ENCODE measurements around the gene FLOT1. TPM values are rescaled to one million over a fixed set of nuclear protein-coding genes. Genes with fewer than 3 reads are reported as not detected.

Gene FLOT1
- total RNA-seq, 4 donors from 2014 or later: 96.9 to 127 (median 117) TPM

DNA sequence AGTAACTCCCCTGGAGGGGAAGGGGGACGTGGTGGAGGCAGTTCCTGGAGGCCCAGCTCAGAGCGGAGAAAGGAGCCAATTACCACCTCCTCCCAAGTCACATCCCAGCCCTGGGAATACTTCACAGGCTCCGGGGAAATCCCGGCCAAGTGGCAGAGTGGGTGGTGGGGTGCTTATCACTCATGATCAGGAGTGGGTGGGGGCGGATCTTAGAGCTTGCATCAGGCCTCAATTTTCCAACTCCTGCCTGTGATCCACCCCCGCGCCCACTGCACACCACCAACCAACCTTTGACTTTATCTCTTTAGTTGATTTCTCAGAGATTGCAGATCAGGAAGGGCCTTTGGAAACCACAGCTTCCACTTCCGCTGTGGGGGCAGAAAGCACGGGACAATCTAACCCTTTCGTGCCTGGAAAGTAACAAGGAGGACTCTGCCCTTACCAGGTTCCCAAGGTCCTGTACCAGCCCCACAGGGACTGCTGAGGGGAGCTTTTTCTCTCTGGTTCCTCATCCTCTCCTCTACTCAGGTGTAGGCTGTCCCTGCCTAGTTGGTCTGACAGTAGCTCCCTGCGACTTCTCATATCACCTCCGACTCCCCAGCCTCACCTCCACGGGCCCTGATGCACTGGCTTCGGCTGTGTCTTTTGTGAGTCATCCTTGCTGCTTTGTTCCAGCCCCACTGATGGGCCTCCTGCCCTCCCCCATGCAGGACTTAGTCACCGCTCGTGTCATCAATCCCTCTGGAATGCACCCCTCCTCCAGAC is 26.8 kb upstream of the FLOT1 start:
- Histone ChIP-seq H3K4me1 (peaks cover 0 to 5% of the 10 kb centered on the region in 2 donors), H3K36me3 (no peaks in the 10 kb centered on the region), H3K27me3 (no peaks in the 10 kb centered on the region), H3K4me3 (no peak overlapping the region), H3K27ac (no peak overlapping the region), H3K9me3 (no peaks in the 10 kb centered on the region)
- peak in 1 of 2 donors; percentile 56 for ATAC-seq
- DNase-seq: no peak
- in situ Hi-C loops (cut with MboI; ENCODE audit: low sequenced_read_pairs in 4 of 4) (no loop called here), intact Hi-C loops (cut with DNase I; ENCODE audit: low total_unique reads) (no loop called here)
- TF ChIP-seq, protein P1, sequence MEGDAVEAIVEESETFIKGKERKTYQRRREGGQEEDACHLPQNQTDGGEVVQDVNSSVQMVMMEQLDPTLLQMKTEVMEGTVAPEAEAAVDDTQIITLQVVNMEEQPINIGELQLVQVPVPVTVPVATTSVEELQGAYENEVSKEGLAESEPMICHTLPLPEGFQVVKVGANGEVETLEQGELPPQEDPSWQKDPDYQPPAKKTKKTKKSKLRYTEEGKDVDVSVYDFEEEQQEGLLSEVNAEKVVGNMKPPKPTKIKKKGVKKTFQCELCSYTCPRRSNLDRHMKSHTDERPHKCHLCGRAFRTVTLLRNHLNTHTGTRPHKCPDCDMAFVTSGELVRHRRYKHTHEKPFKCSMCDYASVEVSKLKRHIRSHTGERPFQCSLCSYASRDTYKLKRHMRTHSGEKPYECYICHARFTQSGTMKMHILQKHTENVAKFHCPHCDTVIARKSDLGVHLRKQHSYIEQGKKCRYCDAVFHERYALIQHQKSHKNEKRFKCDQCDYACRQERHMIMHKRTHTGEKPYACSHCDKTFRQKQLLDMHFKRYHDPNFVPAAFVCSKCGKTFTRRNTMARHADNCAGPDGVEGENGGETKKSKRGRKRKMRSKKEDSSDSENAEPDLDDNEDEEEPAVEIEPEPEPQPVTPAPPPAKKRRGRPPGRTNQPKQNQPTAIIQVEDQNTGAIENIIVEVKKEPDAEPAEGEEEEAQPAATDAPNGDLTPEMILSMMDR (IDR thresholded peaks at IDR 0.05 in 4 of 5, conservative IDR thresholded peaks at IDR 0.05 in 1 of 5): no peak
- no peak for TF ChIP-seq POLR2A (IDR thresholded peaks at IDR 0.05)

DNA sequence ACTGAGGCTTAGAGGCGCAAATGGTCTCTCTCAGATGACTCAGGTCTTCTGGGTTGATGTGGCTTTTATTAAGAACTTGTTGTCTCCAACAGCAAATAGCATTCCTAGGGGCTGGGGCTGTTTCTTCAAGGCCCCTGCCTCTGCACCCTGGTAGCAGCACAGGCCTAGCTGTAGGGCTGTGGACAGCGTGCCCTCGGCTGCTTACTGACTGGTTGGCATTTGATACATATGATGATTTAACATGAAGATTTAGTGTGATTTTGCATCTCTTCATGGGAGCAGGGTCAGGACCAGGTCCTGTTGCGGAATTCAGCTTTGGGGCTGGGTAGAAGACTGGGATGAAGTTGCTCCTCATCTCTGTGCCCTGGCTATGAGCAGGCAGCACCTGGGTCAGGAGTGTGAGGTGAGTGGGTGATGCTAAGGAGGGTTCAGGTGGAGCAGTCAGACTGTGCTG is 26.2 kb upstream of the FLOT1 start:
- Histone ChIP-seq H3K4me1 (peaks cover 0 to 9% of the 10 kb centered on the region in 2 donors), H3K27me3 (no peaks in the 10 kb centered on the region), H3K9me3 (no peaks in the 10 kb centered on the region), H3K4me3 (no peak overlapping the region), H3K36me3 (no peaks in the 10 kb centered on the region), H3K27ac (no peak overlapping the region)
- no peak for TF ChIP-seq POLR2A (IDR thresholded peaks at IDR 0.05)
- TF ChIP-seq, protein P1 (IDR thresholded peaks at IDR 0.05 in 4 of 5, conservative IDR thresholded peaks at IDR 0.05 in 1 of 5): no peak
- ATAC-seq (no peak), DNase-seq (no peak)
- intact Hi-C loops (cut with DNase I; ENCODE audit: low total_unique reads): no loop called here
- in situ Hi-C loops (cut with MboI; ENCODE audit: low sequenced_read_pairs in 4 of 4): no loop called here

DNA sequence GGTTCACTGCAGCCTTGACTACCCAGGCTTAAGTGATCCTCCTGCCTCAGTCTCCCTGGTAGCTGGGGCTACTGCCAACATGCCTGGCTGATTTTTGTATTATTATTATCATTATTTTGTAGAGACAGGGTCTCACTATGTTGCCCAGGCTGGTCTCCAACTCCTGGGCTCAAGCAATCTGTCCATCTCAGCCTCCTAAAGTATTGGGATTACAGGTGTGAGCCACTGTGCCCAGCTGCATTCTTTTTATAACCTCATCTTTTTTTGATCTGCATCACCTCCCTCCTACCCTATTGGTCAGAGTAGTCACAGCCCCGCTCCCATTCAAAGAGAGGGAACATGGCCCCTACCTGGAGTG is 25.4 kb upstream of the FLOT1 start:
- no peak for DNase-seq
- intact Hi-C loops (cut with DNase I; ENCODE audit: low total_unique reads) (no loop called here), in situ Hi-C loops (cut with MboI; ENCODE audit: low sequenced_read_pairs in 4 of 4) (no loop called here)
- TF ChIP-seq, protein P1 (IDR thresholded peaks at IDR 0.05 in 4 of 5, conservative IDR thresholded peaks at IDR 0.05 in 1 of 5): no peak
- no peak for TF ChIP-seq POLR2A (IDR thresholded peaks at IDR 0.05)
- no peak for ATAC-seq
- Histone ChIP-seq H3K9me3 (no peaks in the 10 kb centered on the region), H3K36me3 (no peaks in the 10 kb centered on the region), H3K4me3 (no peak overlapping the region), H3K4me1 (peaks cover 0 to 9% of the 10 kb centered on the region in 2 donors), H3K27me3 (no peaks in the 10 kb centered on the region), H3K27ac (no peak overlapping the region)

DNA sequence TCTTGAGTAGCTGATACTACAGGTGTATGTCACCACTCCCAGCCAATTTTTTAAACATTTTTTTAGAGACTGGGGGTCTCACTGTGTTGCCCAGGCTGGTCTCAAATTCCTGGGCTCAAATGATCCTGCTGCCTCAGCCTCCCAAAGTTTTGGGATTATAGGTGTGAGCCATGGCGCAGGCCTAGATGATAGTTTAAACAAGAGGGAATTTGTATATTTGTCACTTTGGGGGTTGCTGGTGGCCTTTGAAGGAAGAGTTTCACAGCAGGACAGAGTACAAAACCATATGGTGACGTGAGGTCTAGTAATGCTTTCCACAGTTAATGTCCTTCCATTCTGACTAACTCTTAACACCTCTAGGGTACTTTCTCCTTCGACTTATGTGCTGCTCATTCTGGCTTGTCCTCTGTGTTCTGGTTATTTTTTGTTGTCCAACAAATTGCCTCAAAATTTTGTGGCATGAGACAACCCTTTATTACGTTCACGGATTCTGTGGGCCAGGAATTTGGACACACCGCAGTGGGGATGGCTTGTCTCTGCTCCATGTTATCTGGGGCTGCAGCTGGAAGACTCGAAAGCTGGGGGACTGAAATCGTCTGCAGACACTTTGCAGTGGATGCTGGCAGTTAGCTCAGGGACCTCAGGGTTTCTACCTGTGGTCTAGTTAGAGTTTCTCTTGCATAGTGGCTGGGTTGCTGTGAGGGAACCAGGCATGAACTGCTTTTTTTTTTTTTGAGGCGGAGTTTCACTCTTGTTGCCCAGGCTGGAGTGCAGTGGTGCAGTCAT is 24.9 kb upstream of the FLOT1 start:
- no peak for ATAC-seq
- no peak for DNase-seq
- H3K9me3 ChIP-seq: no peaks in the 10 kb centered on the region
- TF ChIP-seq POLR2A (IDR thresholded peaks at IDR 0.05): no peak
- TF ChIP-seq, protein P1 (IDR thresholded peaks at IDR 0.05 in 4 of 5, conservative IDR thresholded peaks at IDR 0.05 in 1 of 5): no peak
- intact Hi-C loops (cut with DNase I; ENCODE audit: low total_unique reads): no loop called here
- no peaks in the 10 kb centered on the region for H3K36me3 ChIP-seq
- in situ Hi-C loops (cut with MboI; ENCODE audit: low sequenced_read_pairs in 4 of 4): no loop called here
- H3K27me3 ChIP-seq: no peaks in the 10 kb centered on the region
- no peak overlapping the region for H3K27ac ChIP-seq
- H3K4me1 ChIP-seq: peaks cover 0 to 9% of the 10 kb centered on the region in 2 donors
- no peak overlapping the region for H3K4me3 ChIP-seq
